ENCODE measurements around the gene AMN1.
"Not testable (repeated sequence)": the region's sequence is repeated elsewhere in the genome, so short reads cannot be mapped to it uniquely, and the experiment has no call there.

AMN1 gene

GRCh38 chr12:31672521-31672920 is 56.3 kb downstream of the AMN1 start:
- DNase-seq, result no peak

GRCh38 chr12:31669582-31669981 is 59.2 kb downstream of the AMN1 start:
- not testable (repeated sequence) for DNase-seq

- no peak for DNase-seq
Observed at GRCh38 chr12:31669020-31669419, 59.8 kb downstream of the AMN1 start.

- DNase-seq, result no peak
Observed at GRCh38 chr12:31664038-31664437, 64.8 kb downstream of the AMN1 start.

GRCh38 chr12:31663576-31663975 is 65.2 kb downstream of the AMN1 start:
- DNase-seq, result no peak

GRCh38 chr12:31662176-31662849 is 66.5 kb downstream of the AMN1 start:
- no peak for DNase-seq

- peak; percentile 95 for DNase-seq
Observed at GRCh38 chr12:31659087-31659942, 69.5 kb downstream of the AMN1 start, which contains the start of gene ETFBKMT. ETFBKMT (plus strand) TSS chr12:31659688; CDS start chr12:31661954, 2,266 bp downstream.

- DNase-seq, result no peak
Observed at GRCh38 chr12:31658471-31659086, 70.2 kb downstream of the AMN1 start.

- DNase-seq, result no peak
Observed at GRCh38 chr12:31655792-31656191, 73.0 kb downstream of the AMN1 start.

- DNase-seq, result no peak
Observed at GRCh38 chr12:31655208-31655607, 73.6 kb downstream of the AMN1 start.

GRCh38 chr12:31651893-31652521 is 76.8 kb downstream of the AMN1 start:
- no peak for DNase-seq

- DNase-seq, result no peak
Observed at GRCh38 chr12:31650918-31651317, 77.9 kb downstream of the AMN1 start.

GRCh38 chr12:31647086-31647491 is 81.7 kb downstream of the AMN1 start:
- no peak for DNase-seq

- no peak for DNase-seq
Observed at GRCh38 chr12:31645924-31646323, 82.9 kb downstream of the AMN1 start.

GRCh38 chr12:31644536-31644935 is 84.3 kb downstream of the AMN1 start:
- no peak for DNase-seq

GRCh38 chr12:31641509-31642090 is 87.2 kb downstream of the AMN1 start:
- DNase-seq, result no peak

- no peak for DNase-seq
Observed at GRCh38 chr12:31634620-31635019, 94.2 kb downstream of the AMN1 start.

- DNase-seq, result no peak
Observed at GRCh38 chr12:31633464-31633863, 95.4 kb downstream of the AMN1 start.

GRCh38 chr12:31631809-31632208 is 97.0 kb downstream of the AMN1 start:
- no peak for DNase-seq

- DNase-seq, result no peak
Observed at GRCh38 chr12:31631023-31631724, 97.6 kb downstream of the AMN1 start.

- DNase-seq, result no peak
Observed at GRCh38 chr12:31629756-31630732, 98.8 kb downstream of the AMN1 start.

Measured in CD4-positive, alpha-beta T cell treated with Interferon gamma for 1 hour (primary cell).